CD4-positive, alpha-beta memory T cell (primary cell): ENCODE measurements around the gene SMIM21. TPM values are rescaled to one million over a fixed set of nuclear protein-coding genes. Genes with fewer than 3 reads are reported as not detected.

ENCODE experiments used
- CTCF ChIA-PET: fragments of 350-600 bp; sonication (Branson Sonifier 250); formaldehyde crosslinking; loops from one replicate; lab custom pipeline; 2021; ENCODE audit warnings: inconsistent platforms; ENCODE audit not compliant: partially characterized antibody; lab: Charles Lee
- POLR2A ChIA-PET: fragments of 350-600 bp; sonication (Branson Sonifier 250); formaldehyde crosslinking; loops from one replicate; lab custom pipeline; 2021; ENCODE audit not compliant: partially characterized antibody; lab: Charles Lee
- DNase-seq, 5 donors: peaks; one replicate each; pipeline versions ENCODE4 v3.0.0 to v3.0.0-alpha.2; 2020 to 2022; ENCODE audit warnings: mixed read lengths in 1 of 5
- H3K27ac ChIP-seq: one replicate; pipeline ENCODE4 v1.7.0; 2013; ENCODE audit warnings: low read depth, low read length
- H3K27me3 ChIP-seq: 2 replicates; pipeline ENCODE4 v1.7.0; 2013; ENCODE audit warnings: mild to moderate bottlenecking, low read length, moderate library complexity; ENCODE audit not compliant: insufficient read depth
- H3K36me3 ChIP-seq: 2 replicates; pipeline ENCODE4 v1.7.0; 2013; ENCODE audit warnings: mild to moderate bottlenecking, low read length, moderate library complexity; ENCODE audit not compliant: insufficient read depth
- H3K4me1 ChIP-seq: 2 replicates; pipeline ENCODE4 v1.7.0; 2013; ENCODE audit warnings: mild to moderate bottlenecking, low read length, moderate library complexity; ENCODE audit not compliant: insufficient read depth
- H3K4me3 ChIP-seq, 2 donors: one replicate each; pipeline ENCODE4 v1.7.0; 2013; ENCODE audit warnings: low read length in 2 of 2, mild to moderate bottlenecking in 1 of 2
- H3K9me3 ChIP-seq, 2 donors: one replicate each; pipeline ENCODE4 v1.7.0; 2013; ENCODE audit warnings: low read length in 2 of 2, control low read depth in 1 of 2; ENCODE audit not compliant: control insufficient read depth in 1 of 2
- H3K27ac Mint-ChIP-seq, 7 donors: one replicate each; pipeline ENCODE4 v1.8.0; 2020 to 2021; ENCODE audit warnings: mixed read lengths in 7 of 7, mild to moderate bottlenecking in 6 of 7, inconsistent platforms in 3 of 7, moderate library complexity in 3 of 7
- H3K27me3 Mint-ChIP-seq, 2 donors: one replicate each; pipeline ENCODE4 v1.8.0; 2020 to 2021; ENCODE audit warnings: mixed read lengths in 2 of 2
- H3K36me3 Mint-ChIP-seq, 2 donors: one replicate each; pipeline ENCODE4 v1.8.0; 2020 to 2021; ENCODE audit warnings: mixed read lengths in 2 of 2, inconsistent platforms in 1 of 2, mild to moderate bottlenecking in 1 of 2
- H3K4me1 Mint-ChIP-seq, 4 donors: one replicate each; pipeline ENCODE4 v1.8.0; 2020 to 2021; ENCODE audit warnings: mixed read lengths in 4 of 4, mild to moderate bottlenecking in 1 of 4
- H3K4me3 Mint-ChIP-seq, 8 donors: one replicate each; pipeline ENCODE4 v1.8.0; 2020 to 2021; ENCODE audit warnings: mixed read lengths in 8 of 8, mild to moderate bottlenecking in 7 of 8, moderate library complexity in 6 of 8, inconsistent platforms in 3 of 8
- H3K9me3 Mint-ChIP-seq, 8 donors: one replicate each; pipeline ENCODE4 v1.8.0; 2020 to 2021; ENCODE audit warnings: mixed read lengths in 8 of 8, mild to moderate bottlenecking in 5 of 8, inconsistent platforms in 3 of 8, moderate library complexity in 1 of 8
- intact Hi-C: fragments of 100-400 bp; cut with micrococcal nuclease; formaldehyde crosslinking; loops from one replicate; pipeline ENCODE4 v1.15.1; 2023
- polyA plus RNA-seq, 2 donors: library from polyadenylated mRNA; unstranded; fragments of 300-500 nt; fragmentation: Illumina TruSeq; gene quantifications; one replicate each; pipeline ENCODE4 v1.2.3, GENCODE V29; 2021
- total RNA-seq, 2 experiments: library from RNA; stranded (reverse); gene quantifications; one replicate each; pipeline ENCODE4 v1.2.3, GENCODE V29; 2021

SMIM21 gene
- total and polyA plus RNA-seq, 4 experiments from 2014 or later = not detected

GRCh38 chr18:75375341-75375740, 52.2 kb downstream of the SMIM21 start:
- Histone ChIP-seq H3K27ac (no peak overlapping the region), H3K4me1 (no peaks in the 10 kb centered on the region), H3K27me3 (no peaks in the 10 kb centered on the region), H3K9me3 (no peaks in the 10 kb centered on the region), H3K36me3 (no peaks in the 10 kb centered on the region), H3K4me3 (no peak overlapping the region)
- Mint-ChIP-seq H3K36me3 (no peaks in the 10 kb centered on the region), H3K9me3 (peaks cover 0 to 4% (median 0%) of the 10 kb centered on the region in 8 donors), H3K4me3 (no peak overlapping the region), H3K27me3 (peaks cover 1 to 5% of the 10 kb centered on the region in 2 donors), H3K4me1 (no peaks in the 10 kb centered on the region), H3K27ac (no peak overlapping the region)
- POLR2A ChIA-PET = no interaction called here
- intact Hi-C loops = no loop called here
- no peak for DNase-seq
- CTCF ChIA-PET = no interaction called here

GRCh38 chr18:75374466-75374865, 53.0 kb downstream of the SMIM21 start:
- peaks cover 0 to 4% (median 0%) of the 10 kb centered on the region in 8 donors for H3K9me3 Mint-ChIP-seq
- POLR2A ChIA-PET = no interaction called here
- intact Hi-C loops = no loop called here
- Histone ChIP-seq H3K27me3 (no peaks in the 10 kb centered on the region), H3K36me3 (no peaks in the 10 kb centered on the region), H3K4me1 (no peaks in the 10 kb centered on the region), H3K9me3 (no peaks in the 10 kb centered on the region), H3K4me3 (no peak overlapping the region), H3K27ac (no peak overlapping the region)
- no peaks in the 10 kb centered on the region for H3K36me3 Mint-ChIP-seq
- no peak overlapping the region for H3K4me3 Mint-ChIP-seq
- peaks cover 1 to 5% of the 10 kb centered on the region in 2 donors for H3K27me3 Mint-ChIP-seq
- DNase-seq = no peak
- CTCF ChIA-PET = no interaction called here
- H3K27ac Mint-ChIP-seq = no peak overlapping the region
- no peaks in the 10 kb centered on the region for H3K4me1 Mint-ChIP-seq

GRCh38 chr18:75369026-75369721, 58.3 kb downstream of the SMIM21 start:
- Histone ChIP-seq H3K36me3 (no peaks in the 10 kb centered on the region), H3K4me3 (no peak overlapping the region), H3K27ac (no peak overlapping the region), H3K27me3 (no peaks in the 10 kb centered on the region), H3K4me1 (no peaks in the 10 kb centered on the region), H3K9me3 (no peaks in the 10 kb centered on the region)
- H3K4me3 Mint-ChIP-seq = no peak overlapping the region
- no peak for DNase-seq
- no peak overlapping the region for H3K27ac Mint-ChIP-seq
- no peaks in the 10 kb centered on the region for H3K36me3 Mint-ChIP-seq
- ChIA-PET CTCF (no interaction called here), POLR2A (no interaction called here)
- intact Hi-C loops = loop anchor here (10.0 kb wide), 2 partner anchors 204 to 744 kb away; no protein-coding TSS in a partner anchor
- peaks cover 0 to 1% (median under 1%) of the 10 kb centered on the region in 4 donors for H3K4me1 Mint-ChIP-seq
- peaks cover 0 to 4% (median 0%) of the 10 kb centered on the region in 8 donors for H3K9me3 Mint-ChIP-seq
- H3K27me3 Mint-ChIP-seq = peaks cover 0 to 4% of the 10 kb centered on the region in 2 donors

- Mint-ChIP-seq H3K27ac (no peak overlapping the region), H3K27me3 (peaks cover 0 to 2% of the 10 kb centered on the region in 2 donors), H3K36me3 (no peaks in the 10 kb centered on the region), H3K9me3 (no peaks in the 10 kb centered on the region), H3K4me3 (no peak overlapping the region), H3K4me1 (peaks cover 0 to 1% (median under 1%) of the 10 kb centered on the region in 4 donors)
- no peaks in the 10 kb centered on the region for H3K4me1 ChIP-seq
- H3K4me3 ChIP-seq = no peak overlapping the region
- ChIA-PET POLR2A (no interaction called here), CTCF (interaction anchor here (0.7 to 1.5 kb wide), 3 partner anchors 150 to 713 kb away, joined by 3 read pairs; no protein-coding TSS in a partner anchor)
- no peaks in the 10 kb centered on the region for H3K9me3 ChIP-seq
- no peaks in the 10 kb centered on the region for H3K27me3 ChIP-seq
- intact Hi-C loops = loop anchor here (2.0 to 10.0 kb wide), 4 partner anchors 201 to 741 kb away; no protein-coding TSS in a partner anchor
- peak in 1 of 5 donors; percentile 3 for DNase-seq
- H3K27ac ChIP-seq = no peak overlapping the region
- no peaks in the 10 kb centered on the region for H3K36me3 ChIP-seq
Measured at GRCh38 chr18:75365837-75366236, 61.7 kb downstream of the SMIM21 start.

GRCh38 chr18:75365254-75365629, 62.3 kb downstream of the SMIM21 start:
- Histone ChIP-seq H3K27me3 (no peaks in the 10 kb centered on the region), H3K9me3 (no peaks in the 10 kb centered on the region), H3K27ac (no peak overlapping the region), H3K36me3 (no peaks in the 10 kb centered on the region), H3K4me1 (no peaks in the 10 kb centered on the region), H3K4me3 (no peak overlapping the region)
- Mint-ChIP-seq H3K27me3 (no peaks in the 10 kb centered on the region), H3K27ac (no peak overlapping the region), H3K4me1 (peaks cover 0 to 1% (median under 1%) of the 10 kb centered on the region in 4 donors), H3K4me3 (no peak overlapping the region), H3K36me3 (no peaks in the 10 kb centered on the region), H3K9me3 (no peaks in the 10 kb centered on the region)
- no peak for DNase-seq
- POLR2A ChIA-PET = no interaction called here
- CTCF ChIA-PET = interaction anchor here (1.0 to 1.9 kb wide), 2 partner anchors 193 to 294 kb away, joined by 3 to 5 read pairs; no protein-coding TSS in a partner anchor
- intact Hi-C loops = loop anchor here (2.0 to 10.0 kb wide), 3 partner anchors 200 to 740 kb away; no protein-coding TSS in a partner anchor

- no peak overlapping the region for H3K27ac ChIP-seq
- no peak overlapping the region for H3K4me3 ChIP-seq
- Mint-ChIP-seq H3K4me3 (no peak overlapping the region), H3K27me3 (peaks cover under 1 to 1% of the 10 kb centered on the region in 2 donors), H3K36me3 (no peaks in the 10 kb centered on the region), H3K4me1 (peaks cover 0 to 1% (median under 1%) of the 10 kb centered on the region in 4 donors), H3K27ac (no peak overlapping the region), H3K9me3 (no peaks in the 10 kb centered on the region)
- intact Hi-C loops = loop anchor here (2.0 to 10.0 kb wide), 3 partner anchors 200 to 740 kb away; no protein-coding TSS in a partner anchor
- ChIA-PET CTCF (interaction anchor here (1.0 to 1.9 kb wide), 3 partner anchors 10 to 294 kb away, joined by 3 to 5 read pairs (median 3); no protein-coding TSS in a partner anchor), POLR2A (no interaction called here)
- no peaks in the 10 kb centered on the region for H3K4me1 ChIP-seq
- no peaks in the 10 kb centered on the region for H3K9me3 ChIP-seq
- no peak for DNase-seq
- H3K36me3 ChIP-seq = no peaks in the 10 kb centered on the region
- no peaks in the 10 kb centered on the region for H3K27me3 ChIP-seq
Measured at GRCh38 chr18:75364512-75365253, 62.8 kb downstream of the SMIM21 start.
